Activated gamma-delta T cell (primary cell): ENCODE data around the gene NLRC3.
"Not testable (repeated sequence)": the region's sequence is repeated elsewhere in the genome, so short reads cannot be mapped to it uniquely, and the experiment has no call there.

ENCODE experiments used
- DNase-seq: peaks from one replicate; lab custom pipeline; 2025; lab: John Stamatoyannopoulos, UW

NLRC3 gene

DNA sequence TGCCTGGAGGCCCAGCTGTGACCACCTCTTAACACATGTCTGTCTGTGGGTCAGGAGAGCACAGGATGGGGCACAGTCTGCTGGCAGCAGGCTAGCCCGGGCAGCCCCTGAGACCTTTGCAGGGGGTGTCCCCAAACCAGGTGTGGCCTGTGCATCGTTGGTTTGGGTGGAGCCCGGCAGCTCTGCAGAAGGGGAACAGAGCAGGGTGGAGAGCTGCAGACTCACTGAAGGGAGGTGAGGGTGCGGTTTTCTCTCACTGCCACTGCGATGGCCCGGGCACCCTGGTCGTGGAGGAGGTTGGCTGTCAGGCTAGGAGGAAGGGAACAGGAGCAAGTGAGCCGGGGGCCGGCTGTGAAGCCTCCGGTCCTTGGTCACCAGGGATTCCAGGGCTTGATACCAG is 28.8 kb downstream of the NLRC3 start:
- DNase-seq: no peak

DNA sequence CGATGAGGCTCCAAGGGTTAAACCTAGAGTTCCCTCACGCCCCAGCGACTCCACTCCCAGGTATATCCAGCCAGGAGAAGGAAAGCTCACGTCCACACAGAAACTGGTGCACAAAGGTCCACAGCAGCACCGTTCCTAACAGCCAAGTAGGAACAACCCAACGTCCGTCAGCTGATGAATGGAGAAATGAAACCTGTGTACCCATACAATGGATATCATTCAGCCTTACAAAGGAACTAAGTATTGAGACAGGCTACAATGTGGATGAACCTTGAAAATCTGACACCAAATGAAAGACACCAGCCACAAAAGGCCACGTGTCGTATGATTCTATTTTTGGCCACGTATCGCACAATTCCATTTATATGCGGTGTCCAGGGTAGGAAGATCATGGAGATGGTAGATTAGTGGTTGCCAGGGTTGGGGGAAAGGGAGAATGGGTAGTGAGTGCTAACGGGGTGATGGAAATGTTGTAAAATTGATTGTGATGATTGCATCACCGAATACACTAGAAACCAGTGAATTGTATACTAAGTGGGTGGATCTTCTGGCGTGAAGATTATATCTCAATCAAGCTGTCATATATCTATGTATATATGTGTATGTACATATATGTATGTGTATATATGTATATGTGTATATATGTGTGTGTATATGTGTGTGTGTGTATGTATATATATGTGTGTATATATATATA is 30.1 kb downstream of the NLRC3 start:
- no peak for DNase-seq

DNA sequence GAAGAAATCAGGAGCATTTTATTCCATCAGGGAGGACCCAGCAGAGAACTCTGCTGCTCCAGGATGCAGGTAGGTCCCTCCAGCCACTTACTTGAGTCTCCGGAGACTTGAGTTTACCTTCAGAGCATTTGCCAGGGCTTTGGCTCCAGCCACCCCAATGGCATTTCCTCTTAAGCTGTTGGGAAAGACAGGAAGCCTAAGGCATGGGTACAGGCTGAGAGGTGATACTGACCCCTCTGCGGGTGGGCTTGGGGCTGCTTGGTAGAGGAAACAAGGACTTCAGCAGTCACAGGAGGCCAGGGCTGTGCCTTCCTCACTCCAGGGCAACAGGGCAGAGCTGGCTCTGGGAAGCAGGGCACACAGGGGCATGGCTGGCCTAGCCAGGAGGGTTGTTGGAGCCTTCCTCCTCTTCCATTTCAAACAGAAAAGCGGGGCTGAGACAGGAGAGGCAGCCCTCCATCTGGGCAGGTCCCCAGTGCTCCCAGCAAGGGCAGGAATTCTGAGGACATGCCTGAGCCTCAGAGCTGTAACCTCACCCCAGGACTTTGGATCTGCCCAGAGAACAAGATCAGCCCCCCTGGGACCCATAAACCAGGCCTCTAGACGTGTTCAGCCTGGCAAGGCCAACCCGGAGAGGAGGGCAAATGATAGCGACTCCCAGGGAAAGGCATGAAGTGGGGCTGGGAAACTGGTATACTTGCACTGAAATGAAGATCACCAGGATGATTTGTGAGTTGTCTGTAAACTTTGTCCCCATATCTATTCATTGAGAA is 34.4 kb downstream of the NLRC3 start:
- DNase-seq: no peak

DNA sequence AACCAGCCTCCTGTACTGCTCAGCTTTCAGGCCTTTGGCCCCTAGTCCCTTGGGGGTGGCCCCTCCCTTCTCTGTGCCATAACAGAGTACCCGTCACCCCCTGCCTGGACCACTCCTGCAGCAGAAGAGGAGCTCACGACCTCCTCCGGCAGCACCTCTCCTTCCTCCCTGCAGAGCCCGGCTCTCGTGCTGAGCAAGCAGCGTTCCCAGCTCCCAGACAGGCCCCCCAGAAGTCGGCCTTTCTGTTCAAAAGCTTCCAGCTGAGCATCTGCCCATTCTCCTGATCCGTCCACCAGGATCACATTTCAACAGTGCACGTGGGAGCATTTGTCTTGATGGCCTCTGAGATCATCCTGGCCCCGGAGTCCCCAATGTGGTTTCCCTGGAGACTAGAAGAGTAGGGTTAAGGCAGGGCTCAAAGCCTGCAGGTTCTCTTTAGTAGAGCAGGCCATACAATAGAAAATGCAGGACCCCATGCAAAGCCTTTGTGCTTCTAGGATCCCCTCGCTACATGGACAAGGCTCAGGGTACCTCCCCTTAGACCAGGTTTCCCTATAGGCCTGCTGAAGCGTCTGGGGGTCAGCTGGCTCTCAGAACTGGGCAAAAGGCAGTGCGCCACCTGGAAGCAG is 35.6 kb downstream of the NLRC3 start:
- DNase-seq: no peak

DNA sequence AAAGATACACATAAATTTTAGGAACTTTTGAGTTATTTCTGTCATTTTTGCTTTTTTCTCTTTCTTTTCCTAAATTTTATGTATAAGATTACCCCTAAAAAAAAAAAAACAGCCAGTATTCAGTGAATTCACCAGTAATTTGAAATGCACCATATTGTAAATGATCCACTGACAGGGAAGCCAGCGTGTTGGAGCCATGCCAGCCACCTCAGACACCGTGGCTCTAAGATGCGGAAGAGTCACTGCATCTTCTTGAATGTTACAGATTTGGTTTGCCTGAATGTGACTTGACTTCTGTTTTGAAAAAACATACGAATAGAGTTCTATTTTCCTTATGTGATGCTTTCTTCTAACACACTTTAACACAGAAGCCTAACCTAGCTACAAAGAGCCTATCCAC is 39.0 kb downstream of the NLRC3 start:
- DNase-seq: no peak

DNA sequence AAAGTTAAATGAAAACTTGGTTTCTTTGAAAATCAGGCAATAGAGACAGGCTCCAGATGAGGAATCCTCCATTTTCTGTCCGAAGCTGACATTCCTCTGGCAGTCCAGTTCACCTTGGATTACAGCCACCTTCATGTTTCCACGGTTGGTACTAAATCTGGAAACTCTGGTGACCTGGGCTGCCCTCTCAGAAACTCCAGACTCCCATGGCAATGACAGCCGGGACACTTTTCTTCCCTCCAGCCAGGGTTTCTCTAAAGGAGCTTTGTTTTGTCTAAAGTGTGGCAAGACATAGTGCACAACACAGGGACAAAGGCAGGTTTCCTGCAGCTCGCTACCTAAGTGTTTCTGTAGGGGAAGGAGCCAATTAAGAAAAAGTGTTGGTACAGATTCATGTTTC is 40.4 kb downstream of the NLRC3 start:
- no peak for DNase-seq

DNA sequence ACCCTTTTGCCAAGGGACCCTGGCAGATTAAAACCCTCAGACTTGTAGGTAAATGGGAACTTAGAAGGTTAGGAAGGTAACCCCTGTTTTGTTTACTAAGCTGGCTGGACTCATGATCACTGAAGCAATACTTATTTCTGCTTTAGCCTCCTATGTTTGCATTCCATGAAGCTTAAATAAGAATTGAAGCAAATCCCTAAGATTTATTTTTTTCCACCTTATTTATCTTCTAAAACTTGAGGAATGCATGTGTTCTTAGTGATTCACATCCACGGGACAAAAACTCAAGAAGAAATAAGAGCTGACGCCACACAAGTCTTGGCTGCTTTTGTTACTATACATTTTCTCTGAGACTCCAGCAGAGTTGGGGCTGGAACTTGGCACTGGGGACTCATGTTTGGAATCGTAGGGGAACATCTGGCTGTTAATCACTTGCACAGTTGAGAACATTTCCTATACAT is 40.9 kb downstream of the NLRC3 start:
- no peak for DNase-seq

DNA sequence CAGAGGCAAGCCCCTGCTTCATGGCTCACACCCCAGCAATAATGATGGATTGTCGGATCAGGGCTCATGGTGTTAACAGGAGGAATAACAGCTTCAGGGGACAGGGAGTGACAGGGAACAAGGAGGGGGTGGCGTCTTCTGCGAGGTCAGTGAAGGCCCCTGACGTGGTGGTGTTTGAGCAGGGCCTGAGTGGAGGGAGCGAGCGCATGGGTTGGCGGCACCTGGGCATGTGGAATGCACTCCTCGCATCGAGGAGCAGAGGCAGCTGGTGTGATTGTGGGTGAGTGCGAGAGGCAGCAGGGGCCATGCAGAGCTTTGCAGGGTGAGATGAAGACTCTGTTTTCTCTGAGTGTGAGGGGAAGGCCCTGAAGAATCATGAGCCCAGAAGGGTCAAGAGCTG is 43.1 kb downstream of the NLRC3 start:
- no peak for DNase-seq

DNA sequence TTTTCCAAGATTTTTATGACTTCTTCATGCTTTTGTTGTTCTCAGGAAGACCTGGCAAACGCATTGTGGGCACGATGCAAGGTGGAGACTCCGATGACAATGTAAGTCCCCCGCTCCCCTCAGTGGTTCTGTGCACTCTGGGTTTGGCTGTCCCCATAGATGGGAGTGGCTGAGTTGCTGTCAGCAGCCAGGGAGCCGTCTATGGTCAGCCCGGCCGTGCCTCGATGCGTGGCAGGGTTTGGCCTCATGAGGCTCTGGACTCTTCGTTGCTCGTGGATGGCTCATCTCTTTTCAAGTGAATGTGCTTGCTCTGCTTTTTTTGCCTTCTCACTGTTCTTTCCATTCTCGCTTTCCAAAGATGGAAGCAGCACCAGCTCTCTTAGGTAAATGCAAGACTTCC is 44.5 kb downstream of the NLRC3 start:
- no peak for DNase-seq

DNA sequence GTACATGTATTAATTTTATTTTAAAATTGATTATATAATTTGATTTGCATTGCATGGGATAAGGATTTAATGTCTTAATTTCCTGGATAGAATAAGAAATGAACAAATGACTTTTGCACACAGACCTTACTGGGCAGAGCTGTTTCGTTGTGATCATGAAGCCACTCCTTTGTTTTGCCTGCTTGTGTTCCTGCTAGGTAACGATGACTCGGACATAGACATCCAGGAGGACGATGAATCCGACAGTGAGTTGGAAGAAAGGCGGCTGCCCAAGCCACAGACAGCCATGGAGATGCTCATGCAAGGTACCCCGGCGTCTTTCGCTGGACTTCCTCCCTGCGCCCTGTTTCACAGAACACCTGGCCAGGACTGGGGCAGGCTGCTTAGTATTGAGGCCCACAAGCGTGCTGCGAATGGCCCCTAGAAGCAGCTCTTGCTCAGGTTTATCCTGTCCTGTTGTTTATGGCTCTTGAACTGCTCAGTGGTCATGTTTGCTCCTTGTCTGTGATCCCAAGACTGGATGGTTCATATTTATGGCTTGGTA is 46.8 kb downstream of the NLRC3 start:
- no peak for DNase-seq

DNA sequence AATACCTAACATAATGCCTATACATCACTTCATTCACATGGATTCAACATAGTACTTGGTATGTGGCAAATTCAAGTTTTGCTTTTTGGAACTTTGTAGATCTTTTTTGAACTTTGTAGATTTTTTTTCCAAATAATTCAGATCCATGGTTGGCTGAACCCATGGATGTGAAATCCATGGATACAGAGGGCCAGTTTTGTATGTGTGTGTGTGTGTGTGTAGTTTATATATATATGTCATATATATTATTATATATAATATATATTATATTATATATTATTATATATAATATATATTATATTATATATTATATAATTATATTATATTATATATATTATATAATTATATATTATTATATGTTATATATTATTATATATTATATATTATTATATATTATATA is 48.0 kb downstream of the NLRC3 start:
- no peak for DNase-seq

DNA sequence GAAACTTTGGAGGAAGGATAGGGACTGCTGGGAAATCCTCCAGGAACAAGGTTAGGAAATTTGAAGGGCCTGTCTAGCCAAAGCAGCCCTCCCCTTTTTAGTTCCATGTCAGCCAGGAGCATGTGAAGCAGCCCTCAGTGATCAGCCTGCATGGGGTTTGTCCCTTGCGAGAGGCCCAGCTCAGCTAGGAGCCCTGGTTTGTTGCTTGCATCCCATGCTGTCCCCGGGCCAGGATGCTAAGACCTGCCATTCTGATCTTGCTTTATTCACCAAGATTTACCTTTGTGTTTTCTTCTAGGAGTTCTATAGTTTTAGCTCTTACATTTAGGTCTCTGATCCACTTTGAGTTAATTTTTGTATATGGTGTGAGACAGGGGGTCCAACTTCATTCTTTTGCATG is 48.8 kb downstream of the NLRC3 start:
- no peak for DNase-seq

DNA sequence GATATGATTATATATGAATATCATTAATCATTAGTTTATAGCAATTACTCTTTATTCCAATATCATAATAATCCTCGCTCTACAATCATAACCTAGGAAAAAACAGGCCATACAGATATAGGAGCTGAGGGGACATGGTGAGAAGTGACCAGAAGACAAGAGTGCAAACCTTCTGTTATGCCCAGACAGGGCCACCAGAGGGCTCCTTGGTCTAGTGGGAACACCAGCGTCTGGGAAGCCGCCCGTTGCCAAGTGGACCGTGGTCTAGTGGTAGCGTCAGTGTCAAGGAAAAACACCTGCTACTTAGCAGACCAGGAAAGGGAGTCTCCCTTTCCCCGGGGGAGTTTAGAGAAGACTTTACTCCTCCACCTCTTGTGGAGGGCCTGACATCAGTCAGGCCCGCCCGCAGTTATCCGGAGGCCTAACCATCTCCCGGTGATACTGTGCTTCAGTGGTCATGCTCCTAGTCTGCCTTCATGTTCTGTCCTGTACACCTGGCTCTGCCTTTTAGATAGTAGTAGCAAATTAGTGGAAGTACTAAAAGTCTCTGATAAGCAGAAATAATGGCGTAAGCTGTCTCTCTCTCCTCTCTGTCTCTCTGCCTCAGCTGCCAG is 49.9 kb downstream of the NLRC3 start:
- DNase-seq: not testable (repeated sequence)

DNA sequence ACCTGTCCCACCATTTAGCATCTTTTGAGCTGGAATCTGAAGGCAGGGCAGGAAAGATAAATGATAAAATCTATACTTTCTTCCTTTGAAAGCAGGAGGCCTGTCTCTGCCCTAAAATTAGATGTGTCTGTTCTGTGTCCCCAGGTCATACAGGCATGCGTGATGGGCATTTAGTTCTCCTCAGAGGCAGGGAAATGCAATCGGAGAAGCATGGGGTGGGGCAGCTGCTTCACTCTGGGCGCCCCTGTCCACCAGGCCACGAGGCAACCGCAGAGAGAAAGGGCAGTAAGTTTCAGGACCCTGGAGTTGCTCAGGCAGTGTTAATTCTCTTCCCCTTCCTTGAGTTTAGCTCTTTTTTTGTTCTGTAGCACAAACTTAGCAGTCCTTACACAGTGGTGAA is 51.3 kb downstream of the NLRC3 start:
- no peak for DNase-seq

DNA sequence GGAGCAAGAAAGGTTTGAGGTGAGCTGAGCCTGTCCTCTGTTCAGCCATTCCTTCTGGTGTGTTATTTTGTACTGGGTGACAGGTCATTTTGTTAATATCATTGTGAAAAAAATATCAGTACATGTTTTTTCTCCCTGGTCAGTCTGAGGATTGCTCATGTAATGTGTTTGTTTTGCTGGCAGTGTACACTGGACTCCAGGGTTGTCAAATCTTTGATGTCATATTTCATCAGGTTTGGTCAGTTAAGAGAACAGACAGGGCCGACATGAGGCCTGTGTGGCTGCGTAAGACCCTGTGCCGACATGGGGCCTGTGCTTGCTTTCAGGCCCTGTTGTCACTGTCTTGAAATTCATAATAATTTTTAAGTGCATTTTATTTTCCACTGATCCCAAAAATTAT is 53.9 kb downstream of the NLRC3 start:
- no peak for DNase-seq

DNA sequence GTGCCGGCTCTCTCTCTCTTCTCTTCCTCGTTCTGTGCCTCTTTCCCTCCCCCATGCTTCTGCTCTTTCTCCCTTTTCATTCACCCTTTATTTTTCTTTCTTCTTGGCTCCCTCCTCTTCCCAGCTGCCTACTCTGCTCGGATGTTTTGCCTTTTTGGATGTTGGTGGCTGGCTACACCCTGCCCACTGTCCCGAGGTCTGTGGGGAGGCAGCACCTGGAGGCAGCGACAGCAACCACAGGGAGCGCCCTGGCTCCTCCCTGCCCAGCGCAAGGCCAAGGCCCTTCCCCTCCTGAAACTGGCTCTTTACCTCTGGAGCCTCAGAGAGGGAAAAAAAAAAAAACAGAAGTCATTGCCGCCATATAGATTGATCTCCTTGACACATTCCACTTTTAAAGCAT is 56.4 kb downstream of the NLRC3 start:
- no peak for DNase-seq

DNA sequence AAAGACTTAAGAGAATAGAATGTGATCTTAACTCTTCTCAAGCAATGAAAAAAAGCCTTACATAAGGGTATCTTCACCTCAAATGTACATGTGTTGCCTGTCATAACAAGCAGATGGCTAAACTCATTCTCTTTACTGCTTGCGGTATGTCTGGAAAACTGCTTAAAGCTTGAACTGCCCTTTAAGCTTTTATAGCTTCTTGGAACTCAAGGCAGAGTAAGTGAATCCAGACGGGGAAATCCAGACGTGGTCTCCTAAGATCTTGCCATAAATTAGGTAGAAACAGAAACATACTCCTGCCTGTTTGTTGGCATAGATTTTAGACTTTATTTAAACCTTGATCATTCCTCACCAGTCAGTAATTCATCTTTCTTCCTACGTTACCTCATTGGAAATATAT is 56.8 kb downstream of the NLRC3 start:
- DNase-seq: no peak

DNA sequence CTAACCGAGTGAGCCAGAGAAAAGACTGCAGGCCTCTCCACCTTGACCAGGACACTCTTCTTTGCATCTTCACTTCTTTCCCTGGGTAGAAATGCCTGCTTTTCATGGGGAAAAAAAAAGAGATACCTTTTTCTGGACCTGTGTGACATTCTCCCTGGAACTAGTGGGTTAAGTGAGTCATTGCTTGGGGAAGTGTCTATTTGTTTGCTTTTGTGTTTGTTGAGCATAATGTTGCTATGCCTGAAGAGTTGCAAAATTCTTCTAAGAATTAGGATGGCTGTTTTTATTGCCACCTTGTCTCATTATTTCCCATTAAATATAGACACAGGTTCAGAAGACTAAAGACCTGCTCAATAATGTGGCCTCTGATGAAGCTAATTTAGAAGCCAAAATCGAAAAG is 57.6 kb downstream of the NLRC3 start:
- DNase-seq: no peak

DNA sequence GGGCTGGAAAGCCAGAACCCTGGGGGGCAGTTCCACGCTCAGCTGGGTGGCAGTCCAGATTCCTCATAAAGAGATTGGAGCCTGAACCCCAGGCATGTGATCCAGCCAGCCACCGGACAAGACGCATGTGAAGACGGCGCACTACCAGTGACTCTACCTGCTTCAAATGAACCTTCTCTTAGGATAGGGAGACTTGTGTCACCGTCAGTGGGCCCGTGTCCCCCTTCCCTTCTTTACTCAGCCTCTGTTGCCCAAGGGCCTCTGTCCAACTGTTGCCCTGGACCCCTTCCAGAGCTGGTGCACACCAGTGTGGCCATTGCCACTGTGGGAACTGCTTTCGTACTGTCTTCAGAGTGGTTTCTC is 58.2 kb downstream of the NLRC3 start:
- no peak for DNase-seq

DNA sequence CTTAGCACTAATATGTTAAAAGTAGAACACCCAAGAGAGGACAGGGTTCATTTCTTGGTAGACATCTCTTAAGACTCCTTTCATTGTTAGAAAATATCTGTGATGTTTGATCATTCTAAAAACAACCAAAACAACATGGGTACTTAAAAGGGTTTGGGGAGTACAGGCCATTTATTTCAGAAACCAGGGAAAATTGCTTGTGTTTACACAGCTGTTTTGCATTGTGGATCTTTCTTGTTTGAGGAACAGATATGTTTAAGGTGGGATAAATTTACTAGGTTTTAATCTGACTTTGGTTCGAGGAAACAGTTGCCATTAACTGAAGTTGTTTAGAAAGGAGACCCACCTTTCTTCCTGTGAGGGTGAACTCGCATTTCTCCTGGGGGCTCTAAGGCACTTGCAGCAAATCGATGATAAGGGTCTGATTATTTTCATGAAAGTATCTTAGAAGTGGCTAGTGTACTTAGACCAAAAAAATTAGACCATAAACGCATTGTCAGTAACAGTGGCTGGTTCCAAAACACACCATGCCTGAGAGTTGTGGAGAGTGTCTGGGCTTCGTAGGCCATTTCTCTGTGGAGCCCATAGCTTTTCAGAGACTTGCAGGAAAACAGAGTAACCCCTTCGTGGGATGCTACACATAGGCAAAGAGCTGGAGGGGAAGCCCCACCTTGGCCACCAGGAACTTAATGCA is 58.8 kb downstream of the NLRC3 start:
- no peak for DNase-seq

DNA sequence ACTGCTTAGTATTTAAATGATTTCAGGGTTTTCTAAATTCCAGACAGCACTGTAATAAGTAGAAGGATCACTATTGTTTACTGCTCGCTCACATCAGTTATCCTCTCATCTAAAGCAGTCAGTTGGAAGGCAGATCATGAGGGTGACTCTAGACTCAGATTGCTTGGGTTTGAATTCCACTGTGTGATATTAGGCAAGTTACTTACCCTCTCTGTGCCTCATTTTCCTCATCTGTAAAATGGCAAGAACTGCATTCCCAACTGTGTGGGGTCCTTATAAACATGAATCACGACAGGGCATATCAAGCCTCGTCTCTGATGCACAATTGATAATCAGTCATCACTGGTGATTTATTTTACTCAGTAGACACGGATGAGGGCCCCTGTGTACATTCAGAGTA is 61.3 kb downstream of the NLRC3 start:
- DNase-seq: no peak

DNA sequence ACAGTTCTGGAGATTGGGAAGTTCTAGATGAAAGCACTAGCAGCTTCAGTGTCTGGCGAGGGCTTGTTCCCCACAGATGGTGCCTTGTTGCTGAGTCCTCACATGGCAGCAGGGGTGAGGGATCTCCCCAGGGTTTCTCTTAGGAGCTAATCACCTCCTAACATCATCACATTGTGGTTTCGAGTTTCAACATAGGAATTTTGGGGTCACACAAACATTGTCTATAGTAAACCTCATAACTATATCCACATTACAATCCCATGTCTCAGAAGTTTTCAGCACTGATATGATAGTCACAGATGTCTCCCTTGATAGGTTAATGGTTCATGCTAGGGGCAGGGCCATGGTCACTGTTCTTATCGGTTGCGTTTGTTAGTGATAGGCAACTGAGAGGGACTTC is 62.6 kb downstream of the NLRC3 start:
- no peak for DNase-seq
